ENCODE data around the gene CLIC5.

The CLIC5 gene

GRCh38 chr6:45903959-45904358, 111.7 kb downstream of the CLIC5 start:
- Histone ChIP-seq H3K27ac (ENCODE audit: insufficient read depth, low read length, poor library complexity, severe bottlenecking) (no peak overlapping the region), H3K4me1 (ENCODE audit: control insufficient read depth, insufficient read depth, low read length, poor library complexity, severe bottlenecking) (no peaks in the 10 kb centered on the region), H3K4me3 (ENCODE audit: insufficient read depth, low read depth, low read length, poor library complexity, severe bottlenecking) (no peak overlapping the region), H3K36me3 (ENCODE audit: control insufficient read depth, insufficient read depth, low read length) (peaks cover 4% of the 10 kb centered on the region), H3K9me3 (ENCODE audit: control insufficient read depth, low read length) (no peaks in the 10 kb centered on the region), H3K27me3 (replicated peaks; ENCODE audit: control insufficient read depth, insufficient read depth, low read length, poor library complexity, severe bottlenecking) (no peaks in the 10 kb centered on the region)
- no peak for DNase-seq

DNA sequence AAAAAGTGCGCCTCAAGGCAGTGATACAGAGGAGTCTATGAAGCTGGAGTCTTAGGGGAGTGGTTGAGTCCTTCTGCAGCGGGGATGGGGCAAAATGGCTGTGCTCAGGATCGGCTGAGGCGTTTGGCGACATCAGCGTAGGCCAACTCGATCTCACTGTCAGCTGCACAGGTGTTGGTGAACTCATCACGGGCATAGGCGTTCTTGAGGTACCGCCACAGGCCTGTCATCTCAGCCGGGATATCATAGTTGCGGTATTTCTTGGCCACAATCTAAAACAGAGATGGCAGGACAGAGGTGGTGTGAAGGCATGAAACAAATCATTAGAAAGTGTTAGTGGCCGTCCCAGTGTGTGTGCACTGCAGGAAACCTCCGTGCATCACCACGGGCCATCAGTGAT, 112.7 kb downstream of the CLIC5 start:
- Histone ChIP-seq H3K4me1 (ENCODE audit: control insufficient read depth, insufficient read depth, low read length, poor library complexity, severe bottlenecking) (no peaks in the 10 kb centered on the region), H3K36me3 (ENCODE audit: control insufficient read depth, insufficient read depth, low read length) (peaks cover 4% of the 10 kb centered on the region), H3K4me3 (ENCODE audit: insufficient read depth, low read depth, low read length, poor library complexity, severe bottlenecking) (no peak overlapping the region), H3K9me3 (ENCODE audit: control insufficient read depth, low read length) (no peaks in the 10 kb centered on the region), H3K27me3 (replicated peaks; ENCODE audit: control insufficient read depth, insufficient read depth, low read length, poor library complexity, severe bottlenecking) (no peaks in the 10 kb centered on the region), H3K27ac (ENCODE audit: insufficient read depth, low read length, poor library complexity, severe bottlenecking) (no peak overlapping the region)
- DNase-seq = no peak

- no peaks in the 10 kb centered on the region for H3K27me3 ChIP-seq (replicated peaks; ENCODE audit: control insufficient read depth, insufficient read depth, low read length, poor library complexity, severe bottlenecking)
- H3K4me1 ChIP-seq (ENCODE audit: control insufficient read depth, insufficient read depth, low read length, poor library complexity, severe bottlenecking) = no peaks in the 10 kb centered on the region
- no peak overlapping the region for H3K4me3 ChIP-seq (ENCODE audit: insufficient read depth, low read depth, low read length, poor library complexity, severe bottlenecking)
- DNase-seq = no peak
- H3K36me3 ChIP-seq (ENCODE audit: control insufficient read depth, insufficient read depth, low read length) = peaks cover 4% of the 10 kb centered on the region
- no peak overlapping the region for H3K27ac ChIP-seq (ENCODE audit: insufficient read depth, low read length, poor library complexity, severe bottlenecking)
- no peaks in the 10 kb centered on the region for H3K9me3 ChIP-seq (ENCODE audit: control insufficient read depth, low read length)
Observed at GRCh38 chr6:45901767-45902650, 113.7 kb downstream of the CLIC5 start.

DNA sequence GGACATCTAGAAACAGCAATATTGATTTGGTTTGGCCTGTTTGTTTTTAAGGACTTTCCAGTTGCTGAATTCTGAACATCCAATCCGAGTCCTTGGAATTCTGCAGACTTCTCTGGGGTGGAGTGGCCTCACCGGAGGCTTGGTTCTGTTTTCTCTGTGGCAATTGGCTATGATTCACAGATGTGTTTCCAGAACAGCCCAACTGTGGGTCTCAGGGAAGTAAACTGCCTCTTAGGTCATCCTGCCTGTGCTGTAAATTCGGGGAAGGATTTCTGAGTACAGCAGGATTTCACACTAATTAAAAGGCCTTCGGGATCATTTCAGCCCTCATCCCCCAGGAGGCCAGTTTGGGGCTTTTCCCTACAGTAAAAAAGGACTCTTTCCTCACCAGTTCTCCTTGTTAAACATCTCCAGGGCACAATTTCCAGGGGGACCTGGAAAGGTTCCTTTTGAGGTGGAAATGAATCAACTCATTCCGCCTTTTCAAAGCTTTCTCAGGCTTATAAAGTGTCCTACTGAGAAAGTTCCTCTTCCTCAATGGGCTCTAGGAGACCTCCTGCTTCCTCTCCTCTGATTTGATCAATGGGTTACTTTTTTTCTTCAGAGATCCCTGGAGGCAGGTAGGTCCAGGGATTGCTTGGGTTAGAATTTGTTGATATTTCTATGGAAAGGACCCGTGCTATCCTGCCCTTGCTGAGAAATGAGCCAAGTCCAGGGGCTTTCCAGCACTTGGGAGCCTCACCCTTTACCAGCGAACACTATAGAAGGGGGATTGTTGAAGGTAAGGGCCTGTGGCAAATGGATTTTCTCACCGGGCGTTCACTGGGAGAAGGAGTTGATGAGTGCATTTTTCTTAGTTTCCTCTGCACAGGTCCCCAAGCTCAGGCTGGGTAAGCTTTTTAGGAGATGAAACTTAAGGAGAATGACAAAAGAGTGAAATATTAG, 114.6 kb downstream of the CLIC5 start:
- Histone ChIP-seq H3K36me3 (ENCODE audit: control insufficient read depth, insufficient read depth, low read length) (peaks cover 4% of the 10 kb centered on the region), H3K27me3 (replicated peaks; ENCODE audit: control insufficient read depth, insufficient read depth, low read length, poor library complexity, severe bottlenecking) (no peaks in the 10 kb centered on the region), H3K4me3 (ENCODE audit: insufficient read depth, low read depth, low read length, poor library complexity, severe bottlenecking) (no peak overlapping the region), H3K9me3 (ENCODE audit: control insufficient read depth, low read length) (no peaks in the 10 kb centered on the region), H3K27ac (ENCODE audit: insufficient read depth, low read length, poor library complexity, severe bottlenecking) (no peak overlapping the region), H3K4me1 (ENCODE audit: control insufficient read depth, insufficient read depth, low read length, poor library complexity, severe bottlenecking) (no peaks in the 10 kb centered on the region)
- DNase-seq = no peak

GRCh38 chr6:45899683-45899946, 116.0 kb downstream of the CLIC5 start:
- Histone ChIP-seq H3K4me1 (ENCODE audit: control insufficient read depth, insufficient read depth, low read length, poor library complexity, severe bottlenecking) (no peaks in the 10 kb centered on the region), H3K27me3 (replicated peaks; ENCODE audit: control insufficient read depth, insufficient read depth, low read length, poor library complexity, severe bottlenecking) (no peaks in the 10 kb centered on the region), H3K36me3 (ENCODE audit: control insufficient read depth, insufficient read depth, low read length) (peaks cover 4% of the 10 kb centered on the region), H3K4me3 (ENCODE audit: insufficient read depth, low read depth, low read length, poor library complexity, severe bottlenecking) (no peak overlapping the region), H3K27ac (ENCODE audit: insufficient read depth, low read length, poor library complexity, severe bottlenecking) (no peak overlapping the region), H3K9me3 (ENCODE audit: control insufficient read depth, low read length) (no peaks in the 10 kb centered on the region)
- no peak for DNase-seq

- Histone ChIP-seq H3K4me1 (ENCODE audit: control insufficient read depth, insufficient read depth, low read length, poor library complexity, severe bottlenecking) (no peaks in the 10 kb centered on the region), H3K27me3 (replicated peaks; ENCODE audit: control insufficient read depth, insufficient read depth, low read length, poor library complexity, severe bottlenecking) (no peaks in the 10 kb centered on the region), H3K9me3 (ENCODE audit: control insufficient read depth, low read length) (no peaks in the 10 kb centered on the region), H3K4me3 (ENCODE audit: insufficient read depth, low read depth, low read length, poor library complexity, severe bottlenecking) (no peak overlapping the region), H3K27ac (ENCODE audit: insufficient read depth, low read length, poor library complexity, severe bottlenecking) (no peak overlapping the region), H3K36me3 (ENCODE audit: control insufficient read depth, insufficient read depth, low read length) (peaks cover 4% of the 10 kb centered on the region)
- DNase-seq = no peak
Observed at GRCh38 chr6:45898941-45899682, 116.5 kb downstream of the CLIC5 start.

- no peak overlapping the region for H3K4me3 ChIP-seq (ENCODE audit: insufficient read depth, low read depth, low read length, poor library complexity, severe bottlenecking)
- DNase-seq = no peak
- no peaks in the 10 kb centered on the region for H3K27me3 ChIP-seq (replicated peaks; ENCODE audit: control insufficient read depth, insufficient read depth, low read length, poor library complexity, severe bottlenecking)
- H3K27ac ChIP-seq (ENCODE audit: insufficient read depth, low read length, poor library complexity, severe bottlenecking) = no peak overlapping the region
- H3K9me3 ChIP-seq (ENCODE audit: control insufficient read depth, low read length) = no peaks in the 10 kb centered on the region
- no peaks in the 10 kb centered on the region for H3K4me1 ChIP-seq (ENCODE audit: control insufficient read depth, insufficient read depth, low read length, poor library complexity, severe bottlenecking)
- no peaks in the 10 kb centered on the region for H3K36me3 ChIP-seq (ENCODE audit: control insufficient read depth, insufficient read depth, low read length)
Observed at GRCh38 chr6:45896783-45897441, 118.7 kb downstream of the CLIC5 start.

GRCh38 chr6:45895569-45895968, 120.1 kb downstream of the CLIC5 start:
- Histone ChIP-seq H3K27me3 (replicated peaks; ENCODE audit: control insufficient read depth, insufficient read depth, low read length, poor library complexity, severe bottlenecking) (no peaks in the 10 kb centered on the region), H3K36me3 (ENCODE audit: control insufficient read depth, insufficient read depth, low read length) (no peaks in the 10 kb centered on the region), H3K4me1 (ENCODE audit: control insufficient read depth, insufficient read depth, low read length, poor library complexity, severe bottlenecking) (no peaks in the 10 kb centered on the region), H3K9me3 (ENCODE audit: control insufficient read depth, low read length) (no peaks in the 10 kb centered on the region), H3K27ac (ENCODE audit: insufficient read depth, low read length, poor library complexity, severe bottlenecking) (no peak overlapping the region), H3K4me3 (ENCODE audit: insufficient read depth, low read depth, low read length, poor library complexity, severe bottlenecking) (no peak overlapping the region)
- no peak for DNase-seq

- Histone ChIP-seq H3K9me3 (ENCODE audit: control insufficient read depth, low read length) (no peaks in the 10 kb centered on the region), H3K27me3 (replicated peaks; ENCODE audit: control insufficient read depth, insufficient read depth, low read length, poor library complexity, severe bottlenecking) (no peaks in the 10 kb centered on the region), H3K27ac (ENCODE audit: insufficient read depth, low read length, poor library complexity, severe bottlenecking) (no peak overlapping the region), H3K36me3 (ENCODE audit: control insufficient read depth, insufficient read depth, low read length) (no peaks in the 10 kb centered on the region), H3K4me3 (ENCODE audit: insufficient read depth, low read depth, low read length, poor library complexity, severe bottlenecking) (no peak overlapping the region), H3K4me1 (ENCODE audit: control insufficient read depth, insufficient read depth, low read length, poor library complexity, severe bottlenecking) (no peaks in the 10 kb centered on the region)
- DNase-seq = no peak
Observed at GRCh38 chr6:45892696-45893245, 122.9 kb downstream of the CLIC5 start.

All from effector memory CD4-positive, alpha-beta T cell (primary cell).